ENCODE results near the gene MYRIP.
"Not testable (repeated sequence)": the region's sequence is repeated elsewhere in the genome, so short reads cannot be mapped to it uniquely, and the experiment has no call there.

Gene MYRIP

GRCh38 chr3:40129981-40130380 lies 320.6 kb downstream of the MYRIP start:
- no peak for DNase-seq (ENCODE audit: low read depth in 2 of 2)

GRCh38 chr3:40130721-40131120 lies 321.3 kb downstream of the MYRIP start:
- DNase-seq (ENCODE audit: low read depth in 2 of 2): no peak

DNA sequence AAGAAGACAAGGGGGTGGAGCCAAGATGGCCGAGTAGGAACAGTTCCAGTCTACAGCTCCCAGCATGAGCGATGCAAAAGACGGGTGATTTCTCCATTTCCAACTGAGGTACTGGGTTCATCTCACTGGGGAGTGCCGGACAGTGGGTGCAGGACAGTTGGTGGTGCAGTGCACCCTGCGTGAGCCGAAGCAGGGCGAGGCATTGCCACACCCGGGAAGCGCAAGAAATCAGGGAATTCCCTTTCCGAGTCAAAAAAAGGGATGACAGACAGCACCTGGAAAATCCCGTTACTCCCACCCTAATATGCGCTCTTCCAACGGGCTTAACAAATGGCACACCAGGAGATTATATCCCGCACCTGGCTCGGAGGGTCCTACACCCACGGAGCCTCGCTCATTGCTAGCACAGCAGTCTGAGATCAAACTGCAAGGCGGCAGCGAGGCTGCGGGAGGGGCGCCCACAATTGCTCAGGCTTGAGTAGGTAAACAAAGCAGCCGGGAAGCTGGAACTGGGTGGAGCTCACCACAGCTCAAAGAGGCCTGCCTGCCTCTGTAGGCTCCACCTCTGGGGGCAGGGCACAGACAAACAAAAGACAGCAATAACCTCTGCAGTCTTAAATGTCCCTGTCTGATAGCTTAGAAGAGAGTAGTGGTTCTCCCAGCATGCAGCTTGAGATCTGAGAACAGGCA lies 324.6 kb downstream of the MYRIP start:
- not testable (repeated sequence) for DNase-seq (ENCODE audit: low read depth in 2 of 2)

- DNase-seq (ENCODE audit: low read depth in 2 of 2): no peak
Observed at GRCh38 chr3:40137591-40138295, 328.3 kb downstream of the MYRIP start.

DNA sequence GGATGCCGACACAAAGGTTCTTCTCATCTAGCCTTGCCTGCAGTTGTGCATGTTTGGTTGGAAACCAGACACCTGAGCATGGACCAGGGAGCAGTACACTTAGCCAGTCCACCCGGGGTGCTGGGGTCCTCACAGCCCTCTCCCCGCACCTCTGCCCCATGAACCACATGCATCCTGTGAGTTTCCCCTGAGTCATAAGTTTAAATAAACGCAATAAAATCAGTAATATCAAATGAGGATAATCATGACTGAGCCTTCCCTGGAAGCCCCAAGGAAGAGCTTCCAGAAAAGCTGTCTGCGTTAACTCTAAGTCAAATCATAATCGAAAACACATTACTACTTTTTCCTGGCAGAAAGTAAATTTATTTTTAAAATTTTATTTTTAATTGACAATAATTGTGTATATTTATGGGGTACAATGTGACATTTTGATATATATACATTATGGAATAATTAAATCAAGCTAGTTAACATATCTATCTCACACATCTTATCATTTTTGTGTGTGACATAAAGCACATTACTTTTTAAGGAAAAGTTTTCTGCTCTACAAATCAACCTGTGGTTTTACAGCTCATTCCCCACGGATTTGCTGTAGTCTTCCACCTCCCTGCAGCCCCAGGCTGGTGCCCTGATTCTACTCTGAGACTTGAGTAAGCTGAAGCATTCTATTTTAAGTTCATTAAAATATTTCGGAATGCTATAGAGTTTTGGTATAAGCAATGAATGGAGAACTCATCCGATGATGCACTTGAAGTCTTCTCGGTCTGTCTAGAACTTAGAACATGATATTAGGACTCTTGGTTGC lies 334.1 kb downstream of the MYRIP start:
- no peak for DNase-seq (ENCODE audit: low read depth in 2 of 2)

DNA sequence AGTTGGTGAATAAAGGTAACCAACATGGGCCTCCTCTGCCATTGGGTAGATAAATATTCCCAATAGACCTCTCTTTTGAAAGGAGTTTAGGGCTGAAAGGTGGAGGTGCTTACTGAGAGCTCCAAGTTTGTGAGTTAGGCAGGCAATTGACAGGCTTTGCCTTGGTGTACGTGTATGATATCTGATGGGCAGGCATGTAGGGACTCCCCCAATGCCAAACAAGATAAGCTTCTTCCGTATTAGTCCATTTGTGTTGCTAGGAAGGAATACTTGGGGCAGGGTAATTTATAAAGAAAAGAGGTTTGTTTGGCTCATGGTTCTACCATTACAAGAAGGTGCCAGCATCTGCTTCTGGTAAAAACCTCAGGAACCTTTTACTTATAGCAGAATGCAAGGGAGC lies 339.4 kb downstream of the MYRIP start:
- DNase-seq (ENCODE audit: low read depth in 2 of 2): no peak

GRCh38 chr3:40152482-40153133 lies 343.2 kb downstream of the MYRIP start:
- DNase-seq (ENCODE audit: low read depth in 2 of 2): no peak

DNA sequence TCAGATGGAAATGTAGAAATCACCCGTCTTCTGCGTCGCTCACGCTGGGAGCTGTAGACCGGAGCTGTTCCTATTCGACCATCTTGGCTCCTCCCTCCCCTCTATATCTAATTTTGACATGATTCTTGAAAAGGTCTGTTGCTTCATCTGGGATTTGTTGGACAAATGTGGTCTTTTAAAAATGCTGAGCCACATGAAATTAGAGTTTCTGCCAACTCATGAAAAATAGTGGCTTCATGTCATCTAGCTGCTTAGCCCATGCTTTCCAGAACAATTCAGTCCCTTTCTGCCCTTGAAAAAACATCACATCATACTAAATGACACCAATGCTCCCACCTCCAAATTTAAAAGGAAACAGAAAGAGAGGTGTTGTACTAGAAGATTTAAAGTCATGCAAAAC lies 351.5 kb downstream of the MYRIP start:
- DNase-seq (ENCODE audit: low read depth in 2 of 2): no peak

GRCh38 chr3:40162616-40163015 lies 353.2 kb downstream of the MYRIP start:
- no peak for DNase-seq (ENCODE audit: low read depth in 2 of 2)

DNA sequence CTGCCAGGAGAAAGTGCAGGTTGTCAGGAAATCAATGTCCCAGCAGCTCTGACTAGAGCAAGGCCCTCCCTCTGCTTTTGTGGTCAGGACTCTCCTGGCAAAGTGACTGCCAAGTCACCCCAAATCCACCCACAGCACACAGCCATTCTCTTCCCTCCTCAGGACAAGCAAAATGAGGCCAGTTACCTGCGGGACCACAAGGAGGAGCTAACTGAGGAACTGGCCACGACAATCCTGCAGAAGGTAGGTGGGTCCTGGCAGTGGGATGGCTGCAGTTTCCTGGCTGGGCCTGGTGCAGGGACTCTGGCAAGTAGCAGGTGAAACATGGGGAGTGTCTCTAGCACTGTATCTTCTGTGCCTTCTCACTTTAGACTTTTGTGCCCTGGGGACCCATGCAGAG lies 357.6 kb downstream of the MYRIP start:
- DNase-seq (ENCODE audit: low read depth in 2 of 2): no peak

DNA sequence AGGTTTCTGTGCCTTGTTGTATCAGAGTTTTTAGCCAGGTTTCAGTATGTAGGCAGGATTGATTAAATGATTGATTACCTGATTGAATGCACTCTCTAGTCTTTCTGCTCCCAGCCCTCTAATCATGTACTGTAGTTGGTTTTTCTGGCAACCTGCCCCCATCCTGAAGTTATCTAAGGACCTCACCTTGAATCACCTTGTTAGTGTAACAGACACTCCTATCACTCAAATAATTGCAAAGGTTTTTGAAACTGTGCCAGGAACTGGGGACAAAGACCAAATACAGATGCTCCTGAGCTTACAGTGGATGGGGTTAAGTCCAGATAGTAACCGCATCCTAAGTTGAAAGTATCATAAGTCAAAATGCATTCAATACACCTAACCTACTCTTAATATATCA lies 358.5 kb downstream of the MYRIP start:
- DNase-seq (ENCODE audit: low read depth in 2 of 2): no peak

- no peak for DNase-seq (ENCODE audit: low read depth in 2 of 2)
Observed at GRCh38 chr3:40169983-40170382, 360.6 kb downstream of the MYRIP start.

- DNase-seq (ENCODE audit: low read depth in 2 of 2): no peak
Observed at GRCh38 chr3:40170395-40170794, 361.0 kb downstream of the MYRIP start.

DNA sequence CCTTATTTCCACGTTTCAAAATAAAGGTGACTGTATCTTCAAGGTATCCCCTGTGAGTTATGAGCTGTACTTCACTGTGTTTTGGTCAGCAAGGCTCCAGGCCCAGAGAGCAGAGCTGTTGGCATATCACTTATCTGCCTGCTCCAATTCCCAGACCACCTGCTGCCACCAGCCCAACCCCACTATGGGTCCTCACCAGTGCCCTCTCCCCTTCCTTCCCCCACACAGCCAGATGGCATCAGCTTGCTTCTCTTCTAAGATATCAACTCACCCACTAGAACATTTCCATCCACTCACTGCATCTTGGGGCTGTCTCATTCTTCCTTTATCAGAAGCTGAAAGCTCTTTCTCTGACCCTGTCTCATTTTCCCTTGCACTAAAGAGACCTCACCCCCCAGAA lies 363.2 kb downstream of the MYRIP start:
- no peak for DNase-seq (ENCODE audit: low read depth in 2 of 2)

DNA sequence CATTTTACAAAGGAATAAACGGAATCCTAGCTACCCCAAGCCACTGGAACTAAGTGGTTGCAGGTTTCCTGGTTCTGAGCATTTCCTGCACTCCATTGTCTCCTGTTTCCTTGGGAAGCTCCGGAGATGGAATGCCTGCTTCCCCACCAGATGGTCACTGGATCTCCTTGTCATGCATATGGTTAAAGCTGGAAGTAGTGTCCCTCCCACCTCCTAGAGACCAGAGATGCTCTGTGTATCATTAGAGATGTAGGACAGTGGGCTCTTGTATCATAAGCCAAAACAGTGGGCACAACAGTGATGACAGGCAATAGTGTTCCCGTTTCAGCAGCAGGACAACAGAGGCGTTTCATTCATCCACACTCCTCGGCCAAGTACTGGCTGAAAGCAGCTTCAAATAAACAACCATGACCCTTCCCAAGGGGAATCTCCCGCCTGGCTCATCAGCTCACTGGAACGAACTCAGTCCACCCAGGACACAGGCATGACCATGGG lies 363.9 kb downstream of the MYRIP start:
- no peak for DNase-seq (ENCODE audit: low read depth in 2 of 2)

DNA sequence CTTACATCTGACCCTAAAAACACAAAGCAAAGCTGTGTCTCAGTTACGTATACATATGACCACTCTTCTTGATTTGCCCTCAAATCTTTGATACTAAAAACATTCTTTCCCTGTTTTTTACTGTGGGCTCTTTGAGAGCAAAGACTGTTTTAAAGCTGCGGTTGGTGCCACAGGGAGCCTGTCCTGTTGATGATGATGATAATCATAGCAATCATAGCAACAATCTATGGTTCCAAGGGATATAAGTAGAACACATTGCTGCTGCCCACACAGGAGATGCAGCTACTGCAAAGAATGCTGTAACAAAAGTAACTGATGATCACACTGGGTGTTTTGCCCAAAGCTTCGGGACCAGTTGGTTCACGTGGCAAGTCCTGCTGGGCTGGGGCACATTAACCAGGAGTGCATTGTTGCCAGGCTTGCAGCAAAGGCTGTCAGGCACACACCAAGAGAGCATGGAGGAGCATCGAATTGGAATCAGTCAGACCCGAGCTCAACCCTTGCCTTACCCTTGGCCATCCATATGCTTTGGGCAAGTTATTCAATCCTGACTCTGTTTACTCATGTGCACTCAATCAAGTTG lies 368.7 kb downstream of the MYRIP start:
- no peak for DNase-seq (ENCODE audit: low read depth in 2 of 2)

GRCh38 chr3:40179016-40179415 lies 369.6 kb downstream of the MYRIP start:
- DNase-seq (ENCODE audit: low read depth in 2 of 2): peak; percentile 17 to 57

GRCh38 chr3:40181182-40181581 lies 371.8 kb downstream of the MYRIP start:
- DNase-seq (ENCODE audit: low read depth in 2 of 2): no peak

- DNase-seq (ENCODE audit: low read depth in 2 of 2): no peak
Observed at GRCh38 chr3:40185029-40185695, 375.8 kb downstream of the MYRIP start.

DNA sequence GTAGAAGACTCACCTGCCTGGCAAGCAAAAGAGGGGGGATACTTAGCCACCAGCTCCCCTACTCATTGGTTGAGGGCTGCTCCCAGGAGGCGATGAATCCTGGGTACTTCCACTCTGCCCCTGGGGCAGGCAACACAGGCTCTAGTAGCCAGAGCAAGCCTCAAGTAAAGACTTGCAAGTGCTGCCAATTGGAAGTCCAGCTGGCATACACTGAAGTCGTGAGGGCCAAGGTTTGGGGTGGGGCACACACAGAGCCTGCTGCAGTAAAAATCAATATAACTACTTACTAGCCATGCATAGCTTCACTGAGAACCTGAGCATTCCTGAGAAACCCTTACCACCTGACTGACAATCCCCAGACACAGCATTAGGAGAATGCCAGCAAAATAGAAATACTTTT lies 377.1 kb downstream of the MYRIP start:
- no peak for DNase-seq (ENCODE audit: low read depth in 2 of 2)

- no peak for DNase-seq (ENCODE audit: low read depth in 2 of 2)
Observed at GRCh38 chr3:40187945-40188344, 378.5 kb downstream of the MYRIP start.

Measured in stimulated activated CD4-positive, alpha-beta T cell treated with anti-CD3 and anti-CD28 coated beads, Interleukin-12 subunit alpha, Interleukin-12 subunit beta, amount 100 ng/mL, for 24 hours (primary cell).